Stimulated activated CD4-positive, alpha-beta T cell treated with anti-CD3 and anti-CD28 coated beads, Interleukin-1b, Interleukin-23, amount 100 ng/mL, for 24 hours (primary cell): ENCODE measurements around the gene HSPB6.
"Not testable (repeated sequence)": the region's sequence is repeated elsewhere in the genome, so short reads cannot be mapped to it uniquely, and the experiment has no call there.

Source experiments
- DNase-seq, 4 experiments: peaks; one replicate each; pipeline ENCODE4 v3.0.0-alpha.2; 2020; ENCODE audit warnings: low read depth in 4 of 4, low spot score in 1 of 4

HSPB6 gene

DNA sequence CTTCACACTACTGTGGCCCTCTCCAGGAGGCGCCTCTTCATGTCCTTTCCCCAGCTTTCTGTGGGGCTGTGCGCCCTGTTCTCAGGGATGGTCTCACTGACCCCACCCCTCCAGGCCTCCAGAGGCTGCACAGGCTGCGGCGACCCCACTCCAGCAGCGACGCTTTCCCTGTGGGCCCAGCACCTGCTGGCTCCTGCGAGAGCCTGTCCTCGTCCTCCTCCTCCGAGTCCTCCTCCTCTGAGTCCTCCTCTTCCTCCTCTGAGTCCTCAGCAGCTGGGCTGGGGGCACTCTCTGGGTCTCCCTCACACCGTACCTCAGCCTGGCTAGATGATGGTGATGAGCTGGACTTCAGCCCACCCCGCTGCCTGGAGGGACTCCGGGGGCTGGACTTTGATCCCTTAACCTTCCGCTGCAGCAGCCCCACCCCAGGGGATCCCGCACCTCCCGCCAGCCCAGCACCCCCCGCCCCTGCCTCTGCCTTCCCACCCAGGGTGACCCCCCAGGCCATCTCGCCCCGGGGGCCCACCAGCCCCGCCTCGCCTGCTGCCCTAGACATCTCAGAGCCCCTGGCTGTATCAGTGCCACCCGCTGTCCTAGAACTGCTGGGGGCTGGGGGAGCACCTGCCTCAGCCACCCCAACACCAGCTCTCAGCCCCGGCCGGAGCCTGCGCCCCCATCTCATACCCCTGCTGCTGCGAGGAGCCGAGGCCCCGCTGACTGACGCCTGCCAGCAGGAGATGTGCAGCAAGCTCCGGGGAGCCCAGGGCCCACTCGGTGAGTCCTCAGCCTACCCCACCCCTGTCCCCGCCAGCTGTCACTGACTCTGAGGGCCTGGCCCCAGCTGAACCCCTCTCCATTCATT lies 29.7 kb upstream of the HSPB6 start:
- DNase-seq: no peak

DNA sequence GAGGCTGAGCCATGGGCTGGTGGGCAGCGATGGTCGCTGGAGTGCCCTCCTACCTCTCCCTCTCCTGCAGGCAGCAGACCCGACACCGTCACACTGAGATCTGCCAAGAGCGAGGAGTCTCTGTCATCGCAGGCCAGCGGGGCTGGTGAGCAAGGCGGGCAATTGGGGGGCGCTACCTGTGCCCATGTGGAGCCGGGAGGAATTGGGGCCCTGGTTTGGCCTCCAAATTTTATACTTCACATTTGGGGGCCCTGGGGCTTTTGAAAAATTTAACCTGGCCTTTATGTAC lies 28.5 kb upstream of the HSPB6 start:
- DNase-seq: no peak

DNA sequence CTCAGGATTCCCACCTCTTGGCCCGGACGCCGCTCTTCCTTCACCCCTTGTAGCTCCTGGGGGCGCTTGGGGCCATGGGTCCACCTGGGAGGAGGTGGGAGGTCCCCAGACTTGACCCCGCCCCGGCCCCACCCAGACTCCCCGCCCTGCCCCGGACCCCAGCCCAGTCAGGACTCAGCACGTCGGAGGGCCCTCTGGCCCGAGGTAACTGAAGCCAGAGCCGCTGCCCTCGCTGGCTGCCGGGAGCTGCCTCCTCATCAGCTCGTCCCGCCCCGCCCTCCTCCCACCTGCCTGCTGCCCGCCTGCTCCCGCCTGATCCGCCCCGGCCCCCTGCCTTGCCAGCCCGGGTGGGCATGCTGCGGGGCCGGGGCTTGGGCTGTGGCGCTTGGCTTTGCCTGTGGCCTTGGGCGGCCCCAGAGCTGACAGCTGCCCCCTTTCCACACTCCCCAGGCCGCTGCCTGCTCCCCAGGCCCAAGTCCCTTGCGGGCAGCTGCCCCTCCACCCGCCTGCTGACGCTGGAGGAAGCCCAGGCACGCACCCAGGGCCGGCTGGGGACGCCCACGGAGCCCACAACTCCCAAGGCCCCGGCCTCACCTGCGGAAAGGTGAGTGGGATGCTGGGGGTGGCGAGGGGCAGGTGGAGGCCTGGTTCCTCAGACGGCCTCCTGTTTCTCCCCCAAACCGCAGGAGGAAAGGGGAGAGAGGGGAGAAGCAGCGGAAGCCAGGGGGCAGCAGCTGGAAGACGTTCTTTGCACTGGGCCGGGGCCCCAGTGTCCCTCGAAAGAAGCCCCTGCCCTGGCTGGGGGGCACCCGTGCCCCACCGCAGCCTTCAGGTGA lies 27.9 kb upstream of the HSPB6 start:
- DNase-seq: no peak

DNA sequence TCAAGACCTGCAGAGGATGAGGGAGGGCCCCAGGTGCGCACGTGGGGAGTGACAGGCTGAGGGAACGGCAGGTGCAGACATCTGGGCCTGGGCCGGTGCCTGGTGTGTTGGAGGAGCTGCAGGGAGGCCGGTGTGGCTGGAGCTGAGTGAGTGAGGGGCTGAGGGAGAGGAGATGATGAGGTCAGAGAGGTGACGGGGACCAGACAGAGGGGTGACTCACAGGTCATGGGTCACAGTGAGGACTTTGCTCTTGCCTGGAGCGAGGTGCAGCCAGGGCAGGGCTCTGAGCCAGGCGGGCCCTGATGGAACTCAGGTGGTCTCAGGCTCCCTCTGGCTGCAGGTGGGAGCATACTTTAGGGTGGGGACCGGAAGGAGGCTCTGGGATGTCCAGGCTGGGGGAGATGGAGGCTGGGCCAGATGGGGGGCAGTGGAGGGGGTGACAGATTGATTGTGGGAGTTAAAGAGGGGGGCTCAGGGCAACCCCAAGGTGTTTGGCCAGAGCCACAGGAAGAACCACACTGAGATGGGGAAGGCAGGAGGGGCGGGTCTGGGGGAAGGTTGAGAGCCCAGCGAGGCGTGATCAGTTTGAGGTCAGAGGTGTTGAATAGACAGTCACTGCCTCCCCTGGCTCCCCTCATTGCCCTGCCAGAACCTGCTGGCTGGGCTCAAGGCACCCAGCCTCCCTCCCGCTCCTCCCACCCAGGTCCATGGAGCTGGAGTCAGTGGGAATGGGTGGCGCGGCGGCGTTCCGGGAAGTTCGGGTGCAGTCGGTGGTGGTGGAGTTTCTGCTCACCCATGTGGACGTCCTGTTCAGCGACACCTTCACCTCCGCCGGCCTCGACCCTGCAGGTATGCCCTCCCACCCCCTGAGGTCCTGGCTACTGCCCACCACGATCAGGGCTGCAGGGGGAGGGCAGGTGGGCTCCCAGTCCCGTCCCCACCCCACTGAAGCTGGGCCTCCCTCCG lies 26.9 kb upstream of the HSPB6 start:
- DNase-seq: no peak

DNA sequence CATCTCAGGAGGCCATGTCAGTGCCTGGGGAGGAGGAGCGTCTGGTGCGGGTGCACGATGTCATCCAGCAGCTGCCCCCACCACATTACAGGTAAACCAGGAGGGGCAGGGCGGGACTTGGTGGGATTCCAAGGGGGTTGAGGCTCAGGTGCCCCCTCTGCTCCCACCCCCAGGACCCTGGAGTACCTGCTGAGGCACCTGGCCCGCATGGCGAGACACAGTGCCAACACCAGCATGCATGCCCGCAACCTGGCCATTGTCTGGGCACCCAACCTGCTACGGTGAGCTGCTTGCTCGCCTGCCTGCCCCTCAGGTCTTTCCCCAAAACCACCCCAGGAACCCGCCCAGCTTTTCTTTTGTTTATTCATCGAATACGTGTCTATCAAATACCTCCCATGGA lies 25.8 kb upstream of the HSPB6 start:
- no peak for DNase-seq

DNA sequence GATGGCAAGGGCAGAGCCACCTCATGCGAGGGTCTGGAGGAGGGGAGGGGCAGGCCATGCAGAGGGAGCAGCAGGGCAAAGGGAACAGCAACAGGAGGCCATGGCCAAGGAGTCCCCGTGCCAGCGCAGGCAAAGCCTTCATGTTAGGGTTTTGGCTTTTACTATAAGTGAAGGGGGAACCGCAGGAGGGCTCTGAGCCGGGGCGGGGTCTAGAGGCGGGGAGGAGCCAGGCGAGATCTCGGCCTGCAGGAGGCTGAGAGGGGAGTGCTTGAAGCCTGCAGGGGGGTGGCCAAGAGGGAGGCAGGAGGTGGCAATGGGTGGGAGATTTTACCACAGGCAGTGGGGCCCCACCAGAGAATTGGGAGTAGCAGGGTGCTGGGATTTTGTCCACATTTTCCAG lies 24.8 kb upstream of the HSPB6 start:
- DNase-seq: no peak

DNA sequence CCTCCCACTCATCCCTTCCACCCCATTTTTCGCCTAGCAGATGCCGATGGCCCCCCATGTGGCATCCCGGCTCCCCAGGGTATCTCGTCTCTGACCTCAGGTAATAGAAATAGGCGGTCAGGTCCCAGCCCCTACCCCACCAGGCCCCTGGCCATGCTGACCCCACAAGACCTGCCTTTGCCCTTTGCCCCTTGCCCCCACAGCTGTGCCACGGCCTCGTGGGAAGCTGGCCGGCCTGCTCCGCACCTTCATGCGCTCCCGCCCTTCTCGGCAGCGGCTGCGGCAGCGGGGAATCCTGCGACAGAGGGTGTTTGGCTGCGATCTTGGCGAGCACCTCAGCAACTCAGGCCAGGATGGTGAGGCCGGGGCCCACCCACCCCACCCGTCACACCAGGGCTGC lies 23.9 kb upstream of the HSPB6 start:
- DNase-seq: no peak

DNA sequence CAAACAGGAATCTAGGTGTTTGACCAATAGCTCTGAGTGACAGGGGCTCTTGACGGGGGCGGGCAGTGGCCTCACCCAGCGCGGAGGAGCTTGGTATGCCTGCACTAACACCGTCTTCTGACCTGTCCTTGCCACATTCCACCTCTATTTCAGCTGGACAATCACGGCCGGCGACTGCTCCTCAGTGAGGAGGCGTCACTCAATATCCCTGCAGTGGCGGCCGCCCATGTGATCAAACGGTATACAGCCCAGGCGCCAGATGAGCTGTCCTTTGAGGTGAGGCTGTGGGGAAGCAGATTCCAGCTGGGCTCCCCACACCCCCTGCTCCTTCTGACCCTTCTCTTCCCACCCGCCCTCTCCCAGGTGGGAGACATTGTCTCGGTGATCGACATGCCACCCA lies 23.2 kb upstream of the HSPB6 start:
- no peak for DNase-seq

DNA sequence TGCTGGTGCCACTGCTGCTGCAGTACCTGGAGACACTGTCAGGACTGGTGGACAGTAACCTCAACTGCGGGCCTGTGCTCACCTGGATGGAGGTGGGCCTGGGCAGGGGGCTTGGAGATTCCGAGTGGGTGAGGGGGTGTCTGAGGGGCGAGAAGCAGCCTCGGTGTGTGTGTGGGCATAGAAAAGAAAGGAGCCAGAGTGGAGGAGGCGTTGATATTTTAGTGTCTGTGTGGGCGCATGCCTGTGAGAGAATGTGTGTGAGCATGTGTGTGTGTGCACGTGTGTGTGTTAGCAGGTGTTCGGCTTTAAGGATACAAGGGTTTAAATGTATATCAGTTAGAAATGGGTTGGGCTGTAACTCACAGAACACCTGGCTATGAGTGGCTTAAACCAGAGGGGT lies 22.2 kb upstream of the HSPB6 start:
- DNase-seq: no peak

DNA sequence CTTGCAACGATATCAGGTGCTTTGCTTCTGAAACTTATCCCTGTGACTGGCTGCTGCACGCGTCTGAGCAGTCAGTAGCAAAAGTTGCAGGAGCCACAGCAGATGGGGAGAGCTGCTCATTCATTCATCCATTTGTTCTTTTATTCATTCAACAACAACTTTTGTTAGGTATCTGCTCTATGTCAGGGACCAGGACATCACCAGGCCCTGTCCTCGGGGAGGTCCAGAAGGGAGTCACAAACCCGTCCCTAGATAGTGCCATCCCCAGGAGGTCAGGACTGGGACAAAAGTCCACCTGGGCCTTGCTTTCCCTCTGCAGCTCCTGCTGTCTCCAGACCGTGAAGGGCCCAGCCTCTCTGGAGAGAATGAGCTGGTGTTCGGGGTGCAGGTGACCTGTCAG lies 21.1 kb upstream of the HSPB6 start:
- no peak for DNase-seq

DNA sequence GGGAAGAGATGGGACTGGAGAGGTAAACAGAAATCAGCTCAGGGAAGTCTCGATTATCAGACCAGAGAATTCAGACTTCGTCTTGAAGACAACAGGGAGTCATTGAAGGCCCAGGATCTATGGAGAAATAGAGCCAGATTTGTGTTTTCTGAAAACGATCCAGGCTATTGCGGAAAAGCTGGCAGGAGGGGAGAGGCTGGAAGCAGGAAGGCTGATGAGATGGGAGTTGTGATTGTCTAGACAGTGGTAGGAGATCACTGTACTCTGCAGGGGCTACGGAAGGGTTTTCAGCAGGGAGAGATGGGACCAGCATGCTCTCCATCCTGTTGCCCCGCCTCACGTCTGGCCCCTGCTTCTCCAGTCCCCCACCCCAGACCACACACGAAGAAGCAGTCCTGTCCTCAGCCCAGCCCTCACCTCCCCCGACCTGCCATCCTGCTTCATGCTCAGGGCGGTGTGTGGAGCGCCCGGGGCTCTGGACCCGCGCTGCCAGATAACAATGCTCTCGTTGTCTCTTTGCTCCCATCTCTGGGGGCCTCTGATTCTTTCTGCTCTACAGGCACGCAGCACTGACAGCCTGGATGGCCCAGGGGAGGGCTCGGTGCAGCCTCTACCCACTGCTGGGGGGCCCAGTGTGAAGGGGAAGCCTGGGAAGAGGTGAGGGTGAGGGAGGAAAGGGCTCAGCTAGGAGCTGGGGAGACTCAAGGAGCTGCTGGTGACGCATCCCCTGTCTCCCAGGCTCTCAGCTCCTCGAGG lies 20.4 kb upstream of the HSPB6 start:
- no peak for DNase-seq

DNA sequence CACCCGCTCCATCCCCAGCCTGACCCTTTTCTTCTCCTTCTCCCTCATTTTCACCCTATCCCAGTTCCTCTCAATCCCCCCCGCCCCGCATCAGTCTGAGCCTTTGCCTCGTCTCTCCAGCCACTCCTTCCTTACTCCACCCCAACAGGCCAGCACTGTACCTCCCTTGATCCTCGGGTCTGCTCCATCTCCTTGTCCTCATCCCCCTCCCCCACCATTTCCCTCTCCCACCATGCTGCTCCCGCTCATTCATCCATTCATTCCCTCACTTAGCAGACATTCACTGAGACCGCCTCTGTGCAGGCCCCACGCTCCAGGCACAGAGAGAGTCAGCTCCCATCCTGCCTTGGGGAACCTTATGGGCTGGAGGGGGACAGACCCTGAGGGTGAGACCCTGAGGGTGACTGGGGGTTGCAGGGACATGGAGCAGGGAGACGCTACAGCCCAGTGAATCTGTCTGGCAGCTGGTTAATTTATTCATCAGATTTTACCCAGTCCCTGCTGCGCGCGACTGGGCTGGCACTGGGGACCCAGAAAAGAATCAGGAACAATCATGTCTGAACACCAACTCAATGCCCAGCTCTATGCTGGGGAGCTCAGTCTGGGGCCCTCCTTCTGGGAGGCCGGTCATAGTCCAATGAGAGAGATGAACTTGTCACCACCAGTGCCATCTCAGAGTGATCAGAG lies 19.4 kb upstream of the HSPB6 start:
- no peak for DNase-seq

DNA sequence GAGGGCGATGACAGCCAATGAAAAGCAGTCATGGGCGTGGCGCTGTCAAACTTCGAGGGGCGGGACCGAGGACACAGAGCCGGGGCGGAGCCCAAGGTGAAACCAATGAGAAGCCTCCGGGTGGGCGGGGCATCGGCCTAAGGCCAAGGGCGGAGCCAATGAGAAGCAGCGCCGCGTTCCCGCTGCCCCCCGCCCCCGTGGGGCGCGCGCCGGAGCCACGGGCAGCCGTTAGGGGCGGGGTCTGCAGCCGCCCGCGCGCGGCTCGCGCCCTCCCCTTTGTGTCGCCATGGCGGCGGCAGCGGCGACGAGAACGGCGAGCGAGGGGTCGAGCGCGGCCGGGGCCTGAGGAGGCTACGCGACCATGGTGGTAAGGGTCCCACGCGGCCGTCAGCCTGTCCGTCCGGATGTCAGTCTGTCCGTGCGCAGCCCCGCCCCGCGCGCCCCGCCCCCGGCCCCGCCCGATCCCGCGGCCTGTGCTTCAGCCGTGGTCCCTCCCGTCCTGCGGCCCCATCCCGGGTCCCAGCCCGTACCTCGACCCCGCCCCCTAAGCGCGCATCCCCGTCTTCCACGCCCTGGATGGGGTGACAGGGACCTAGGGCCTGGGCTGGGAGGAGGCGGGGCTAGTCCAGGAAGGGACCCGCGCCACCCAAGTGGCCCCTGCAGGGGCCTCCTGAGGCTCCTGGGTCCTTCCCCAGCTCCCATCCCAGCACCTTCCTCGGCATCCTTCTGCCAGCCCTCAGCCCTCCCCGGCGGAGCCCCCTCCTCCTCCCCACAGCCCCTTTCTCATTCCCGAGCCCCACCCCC lies 18.7 kb upstream of the HSPB6 start, which contains the start of gene ARHGAP33:
ARHGAP33 (plus strand) TSS at position 267 of the 804 bp plus-strand sequence; CDS start at position 362, 95 bp downstream.
- peak; percentile 97 to 100 (median 100) for DNase-seq

DNA sequence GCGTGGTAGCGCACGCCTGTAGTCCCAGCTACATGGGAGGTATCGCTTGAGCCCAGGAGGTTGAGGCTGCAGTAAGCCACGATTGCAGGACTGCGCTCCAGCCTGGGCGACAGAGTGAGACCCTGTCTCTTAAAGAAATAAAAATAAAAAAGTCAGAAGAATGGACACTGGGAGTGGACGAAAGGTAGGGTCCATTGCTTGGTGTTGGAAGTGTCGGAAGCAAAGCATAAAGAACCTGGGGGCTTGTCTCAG lies 18.1 kb upstream of the HSPB6 start:
- no peak for DNase-seq

DNA sequence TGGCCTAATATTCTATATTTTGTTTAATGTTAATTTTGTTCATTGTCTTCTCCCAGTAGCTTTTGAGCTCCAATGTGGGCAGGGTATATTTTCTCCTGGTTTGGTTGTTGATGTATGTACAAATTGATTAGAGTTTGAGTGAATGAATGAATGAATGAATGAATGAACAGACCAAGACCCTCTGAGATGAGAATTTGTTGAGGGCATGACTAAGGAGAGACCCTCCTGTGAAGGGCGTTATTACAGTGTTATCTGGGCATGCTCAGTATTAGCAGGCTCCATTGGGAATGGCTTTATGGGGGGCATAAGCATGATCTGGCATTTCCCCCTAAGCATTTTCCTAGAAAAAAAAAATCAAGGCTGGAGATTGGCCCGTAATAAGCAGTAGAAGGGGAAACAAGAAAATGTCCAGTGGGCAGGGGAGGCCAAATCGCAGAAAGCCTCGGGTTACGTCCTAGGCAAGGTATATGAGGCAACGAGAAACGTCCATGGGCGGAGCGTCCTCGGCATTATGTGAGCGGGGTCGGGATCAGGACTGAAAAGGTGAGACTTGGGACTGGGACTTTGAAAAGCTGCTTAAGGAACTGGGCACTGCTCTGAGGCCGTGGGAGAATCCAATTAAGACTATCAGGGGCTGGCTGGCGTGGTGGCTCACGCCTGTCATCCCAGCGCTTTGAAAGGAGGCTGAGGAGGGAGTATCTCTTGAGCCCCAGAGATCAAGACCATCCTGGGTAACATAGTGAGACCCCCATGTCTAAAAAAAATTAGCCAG lies 17.6 kb upstream of the HSPB6 start:
- no peak for DNase-seq

DNA sequence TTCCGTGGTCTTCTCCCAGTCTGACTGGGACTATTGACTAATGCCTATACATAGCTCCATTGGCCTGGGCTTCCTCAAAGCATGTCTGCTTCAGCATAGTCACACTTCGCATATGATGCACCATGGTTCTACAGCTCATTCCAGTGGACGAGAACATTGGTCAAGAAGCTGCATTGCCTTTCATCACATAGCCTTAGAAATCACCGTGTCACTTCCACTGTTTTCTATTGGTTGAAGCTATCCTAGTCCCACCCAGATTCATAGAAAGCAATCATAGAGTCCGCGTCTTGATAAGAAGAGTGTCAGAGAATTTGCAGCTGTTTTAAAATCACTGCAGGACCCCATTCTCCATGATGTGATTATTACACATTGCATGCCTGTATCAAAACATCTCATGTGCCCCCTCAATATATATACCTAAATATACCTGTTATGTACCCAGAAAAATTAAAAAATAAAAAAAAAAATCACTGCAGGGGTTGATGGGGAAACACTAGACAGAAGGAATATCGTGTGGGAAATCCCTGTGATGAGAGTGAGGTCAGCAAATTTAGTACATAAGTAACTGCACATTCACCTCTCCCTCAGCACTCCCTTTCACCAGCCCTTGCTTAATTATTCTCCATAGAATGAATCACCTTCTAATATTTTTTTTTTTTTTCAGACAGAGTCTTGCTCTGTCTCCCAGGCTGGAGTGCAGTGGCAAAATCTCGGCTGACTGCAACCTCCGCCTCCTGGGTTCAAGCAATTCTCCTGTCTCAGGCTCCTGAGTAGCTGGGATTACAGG lies 16.4 kb upstream of the HSPB6 start:
- DNase-seq: no peak

DNA sequence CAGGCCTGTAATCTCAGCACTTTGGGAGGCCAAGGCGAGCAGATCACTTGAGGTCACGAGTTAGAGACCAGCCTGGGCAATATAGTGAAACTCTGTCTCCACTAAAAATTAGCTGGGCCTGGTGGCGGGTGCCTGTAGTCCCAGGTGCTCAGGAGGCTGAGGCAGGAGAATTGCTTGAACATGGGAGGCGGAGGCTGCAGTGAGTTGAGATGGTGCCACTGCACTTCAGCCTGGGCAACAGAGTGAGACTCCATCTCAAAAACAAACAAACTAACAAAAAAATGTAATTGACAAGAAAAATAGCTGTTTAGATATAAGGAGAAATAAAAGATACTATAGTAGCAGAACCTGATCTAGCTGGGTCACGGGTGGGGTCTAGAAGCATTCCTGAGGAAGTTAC lies 15.5 kb upstream of the HSPB6 start:
- not testable (repeated sequence) for DNase-seq

DNA sequence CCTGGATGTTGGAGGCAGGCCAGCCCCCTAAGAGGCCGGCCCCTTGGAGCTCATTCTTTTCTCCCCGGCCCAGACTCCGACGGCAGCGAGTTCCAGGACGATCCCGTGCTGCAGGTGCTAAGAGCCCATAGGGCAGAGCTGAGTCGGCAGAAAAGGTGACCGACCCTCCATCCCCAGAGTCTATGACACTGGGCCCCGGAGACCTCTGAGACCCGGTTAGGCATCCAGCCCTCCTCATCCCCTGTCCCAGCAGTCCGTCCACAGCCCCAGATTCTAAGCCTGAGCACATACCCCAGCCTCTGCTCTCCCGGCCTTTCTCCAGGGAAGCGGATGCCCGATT lies 11.2 kb upstream of the HSPB6 start:
- no peak for DNase-seq
